ENCODE measurements around the gene TMEM14C. TPM values are rescaled to one million over a fixed set of nuclear protein-coding genes. Genes with fewer than 3 reads are reported as not detected.

TMEM14C gene
- total RNA-seq: 100 to 1,000 TPM in 1 of 2 donors, 10 to 100 TPM in 1; 99.7 to 208 TPM

DNA sequence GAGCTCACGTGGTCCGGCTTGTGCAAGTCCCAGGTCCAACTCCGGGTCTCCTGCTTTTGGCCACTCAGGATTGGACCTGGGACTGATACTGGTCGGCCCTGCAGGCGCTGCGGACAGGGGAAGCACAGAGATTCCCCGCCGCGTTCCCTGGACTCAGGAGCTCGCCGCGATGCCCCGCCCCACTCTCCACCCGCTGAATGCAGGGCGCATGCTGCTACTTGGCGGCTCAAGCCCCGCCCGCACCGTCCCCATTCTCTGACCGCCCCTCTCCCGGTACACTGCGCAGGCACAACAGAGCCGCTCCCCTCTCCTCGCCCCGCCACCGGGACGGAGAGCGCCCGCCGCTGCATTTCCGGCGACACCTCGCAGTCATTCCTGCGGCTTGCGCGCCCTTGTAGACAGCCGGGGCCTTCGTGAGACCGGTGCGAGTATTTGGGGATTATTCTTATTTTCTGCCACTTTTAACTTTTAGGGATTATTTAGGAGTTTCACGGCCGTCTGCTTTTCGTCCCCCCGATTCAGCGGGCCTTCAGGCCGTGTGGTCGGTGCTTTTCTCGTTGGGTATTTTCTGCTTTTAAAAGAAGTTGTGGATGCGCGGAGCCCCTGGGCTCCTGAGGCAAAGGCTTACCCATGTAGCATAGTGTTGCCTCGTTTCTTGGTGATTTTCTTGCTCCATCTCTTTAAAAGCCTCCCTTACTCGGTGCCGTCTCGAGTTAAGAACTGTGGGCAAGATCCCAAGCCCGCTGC lies at the start of gene TMEM14C:
Gene TMEM14C (plus strand): TSS at position 251 of the 747 bp plus-strand sequence. CDS start 1,544 bp downstream, outside the sequence.
- 1% methylated on average over 55 of the region's 55 CpGs for WGBS
- DNase-seq (ENCODE audit: low spot score): peak; percentile 99
- intact Hi-C loops (cut with DNase I): loop anchor here (2.0 kb wide), 2 partner anchors 24 to 28 kb away; partner anchors contain the start of genes C6orf52, PAK1IP1 and TMEM14B
- peak within 1 kb of the TSS; percentile 80 to 91 for H3K27ac ChIP-seq
- H3K27me3 ChIP-seq (replicated peaks; ENCODE audit: insufficient read depth): no peaks in the 10 kb centered on the region
- no peaks in the 10 kb centered on the region for H3K9me3 ChIP-seq
- H3K4me1 ChIP-seq (replicated peaks): peaks cover 8% of the 10 kb centered on the region
- H3K4me3 ChIP-seq: peak within 1 kb of the TSS; percentile 49 to 60
- no peaks in the 10 kb centered on the region for H3K36me3 ChIP-seq
- peak; percentile 92 for TF ChIP-seq POLR2A (IDR thresholded peaks at IDR 0.05)
- TF ChIP-seq POLR2AphosphoS5 (IDR thresholded peaks at IDR 0.05): peak; percentile 96
- TF ChIP-seq, protein P1, sequence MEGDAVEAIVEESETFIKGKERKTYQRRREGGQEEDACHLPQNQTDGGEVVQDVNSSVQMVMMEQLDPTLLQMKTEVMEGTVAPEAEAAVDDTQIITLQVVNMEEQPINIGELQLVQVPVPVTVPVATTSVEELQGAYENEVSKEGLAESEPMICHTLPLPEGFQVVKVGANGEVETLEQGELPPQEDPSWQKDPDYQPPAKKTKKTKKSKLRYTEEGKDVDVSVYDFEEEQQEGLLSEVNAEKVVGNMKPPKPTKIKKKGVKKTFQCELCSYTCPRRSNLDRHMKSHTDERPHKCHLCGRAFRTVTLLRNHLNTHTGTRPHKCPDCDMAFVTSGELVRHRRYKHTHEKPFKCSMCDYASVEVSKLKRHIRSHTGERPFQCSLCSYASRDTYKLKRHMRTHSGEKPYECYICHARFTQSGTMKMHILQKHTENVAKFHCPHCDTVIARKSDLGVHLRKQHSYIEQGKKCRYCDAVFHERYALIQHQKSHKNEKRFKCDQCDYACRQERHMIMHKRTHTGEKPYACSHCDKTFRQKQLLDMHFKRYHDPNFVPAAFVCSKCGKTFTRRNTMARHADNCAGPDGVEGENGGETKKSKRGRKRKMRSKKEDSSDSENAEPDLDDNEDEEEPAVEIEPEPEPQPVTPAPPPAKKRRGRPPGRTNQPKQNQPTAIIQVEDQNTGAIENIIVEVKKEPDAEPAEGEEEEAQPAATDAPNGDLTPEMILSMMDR (IDR thresholded peaks at IDR 0.05): peak in 2 of 4 experiments; percentile 6 to 17

DNA sequence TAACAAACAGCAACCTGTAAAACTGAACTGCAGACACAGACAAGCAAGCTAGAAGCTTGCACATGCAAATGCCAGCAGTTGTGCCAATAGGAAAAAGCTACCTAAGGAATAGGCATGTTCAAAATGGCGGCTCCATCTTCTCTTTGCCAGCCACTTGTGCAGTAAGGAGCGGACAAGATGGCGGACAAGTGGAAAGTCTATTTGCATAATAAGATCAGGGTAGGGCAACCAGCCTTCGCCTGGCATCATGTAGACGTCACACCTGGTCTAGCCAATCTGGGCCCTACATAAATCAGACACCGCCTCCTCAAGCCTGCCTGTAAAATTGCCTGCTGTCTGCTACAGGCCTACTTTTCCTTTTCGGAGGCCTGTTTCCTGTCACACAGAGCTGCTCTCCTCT lies 46.5 kb upstream of the TMEM14C start:
- TF ChIP-seq, protein P1 (IDR thresholded peaks at IDR 0.05): no peak
- TF ChIP-seq POLR2AphosphoS5 (IDR thresholded peaks at IDR 0.05) (no peak), POLR2A (IDR thresholded peaks at IDR 0.05) (no peak)
- Histone ChIP-seq H3K4me1 (replicated peaks) (no peaks in the 10 kb centered on the region), H3K9me3 (no peaks in the 10 kb centered on the region), H3K27ac (no peak overlapping the region), H3K27me3 (replicated peaks; ENCODE audit: insufficient read depth) (no peaks in the 10 kb centered on the region), H3K36me3 (no peaks in the 10 kb centered on the region), H3K4me3 (no peak overlapping the region)
- no peak for DNase-seq (ENCODE audit: low spot score)
- intact Hi-C loops (cut with DNase I): no loop called here
- 94% methylated on average over 7 of the region's 7 CpGs for WGBS

DNA sequence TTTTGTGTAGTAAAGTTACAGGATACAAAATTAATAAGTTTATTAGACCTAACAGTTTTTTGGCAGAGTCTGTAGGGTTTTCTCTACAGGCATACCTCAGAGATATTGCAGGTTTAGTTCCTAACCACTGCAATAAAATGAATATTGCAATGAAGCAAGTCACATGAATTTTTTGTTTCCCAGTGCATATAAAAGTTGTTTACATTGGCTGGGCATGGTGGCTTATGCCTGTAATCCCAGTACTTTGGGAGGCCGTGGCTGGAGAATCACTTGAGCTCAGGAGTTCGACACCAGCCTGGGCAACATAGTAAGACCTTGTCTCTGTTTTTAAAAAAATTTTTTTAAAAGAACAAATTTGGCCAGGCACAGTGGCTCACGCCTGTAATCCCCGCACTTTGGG lies 44.4 kb upstream of the TMEM14C start:
- DNase-seq (ENCODE audit: low spot score): peak; percentile 51
- Histone ChIP-seq H3K27me3 (replicated peaks; ENCODE audit: insufficient read depth) (no peaks in the 10 kb centered on the region), H3K36me3 (no peaks in the 10 kb centered on the region), H3K9me3 (no peaks in the 10 kb centered on the region), H3K4me3 (no peak overlapping the region), H3K4me1 (replicated peaks) (no peaks in the 10 kb centered on the region), H3K27ac (peak overlapping the region in 1 of 2 donors; percentile 75)
- intact Hi-C loops (cut with DNase I): no loop called here
- peak; percentile 73 for TF ChIP-seq POLR2AphosphoS5 (IDR thresholded peaks at IDR 0.05)
- no peak for TF ChIP-seq POLR2A (IDR thresholded peaks at IDR 0.05)
- TF ChIP-seq, protein P1 (IDR thresholded peaks at IDR 0.05): no peak
- WGBS: 71% methylated on average over 4 of the region's 4 CpGs

DNA sequence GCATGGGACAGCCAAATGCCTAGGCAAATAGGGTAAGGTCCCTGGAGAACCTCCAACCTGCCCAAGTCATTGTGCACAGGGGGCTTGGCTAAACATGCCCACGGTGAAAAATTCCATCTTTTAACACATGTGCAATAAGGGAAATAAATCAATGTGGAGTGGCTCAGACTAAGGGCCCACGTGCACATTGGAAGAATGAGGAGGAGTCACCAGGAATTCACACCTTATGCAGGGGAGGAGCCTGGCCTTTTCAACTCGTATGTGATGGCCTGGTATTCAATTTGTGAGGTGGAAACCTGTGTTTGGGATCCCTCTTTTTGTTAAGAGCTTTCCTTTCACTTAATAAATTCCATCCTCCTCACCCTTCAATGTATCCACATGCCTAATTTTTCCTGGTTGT lies 41.1 kb upstream of the TMEM14C start:
- Histone ChIP-seq H3K27me3 (replicated peaks; ENCODE audit: insufficient read depth) (no peaks in the 10 kb centered on the region), H3K9me3 (no peaks in the 10 kb centered on the region), H3K36me3 (no peaks in the 10 kb centered on the region), H3K4me3 (no peak overlapping the region), H3K4me1 (replicated peaks) (no peaks in the 10 kb centered on the region), H3K27ac (peak overlapping the region in 1 of 2 donors; percentile 75)
- intact Hi-C loops (cut with DNase I): no loop called here
- TF ChIP-seq, protein P1 (IDR thresholded peaks at IDR 0.05): no peak
- TF ChIP-seq POLR2AphosphoS5 (IDR thresholded peaks at IDR 0.05): no peak
- no peak for TF ChIP-seq POLR2A (IDR thresholded peaks at IDR 0.05)
- 49% methylated on average over 3 of the region's 3 CpGs for WGBS
- DNase-seq (ENCODE audit: low spot score): no peak

All from prostate gland (tissue), 2 donors.